Measurements from ENCODE around the gene APOC4. TPM values are rescaled to one million over a fixed set of nuclear protein-coding genes. Genes with fewer than 3 reads are reported as not detected.
"Not testable (repeated sequence)": the region's sequence is repeated elsewhere in the genome, so short reads cannot be mapped to it uniquely, and the experiment has no call there.

APOC4 gene
- total RNA-seq (2014; rRNA removed; shearing (Covaris generic)), result not detected in 2 replicates

GRCh38 chr19:44942067-44942571, at the start of gene APOC4:
TSS of gene APOC4 (plus strand) at chr19:44942237. CDS start at chr19:44942278, 41 bp downstream.
- DNase-seq (ENCODE audit: low read depth), result no peak

- no peak for DNase-seq (ENCODE audit: low read depth)
These were observed 49.1 kb upstream of the APOC4 start for GRCh38 chr19:44892932-44893331.

GRCh38 chr19:44893332-44894051, 48.5 kb upstream of the APOC4 start:
- no peak for DNase-seq (ENCODE audit: low read depth)

- no peak for DNase-seq (ENCODE audit: low read depth)
These were observed 48.0 kb upstream of the APOC4 start for GRCh38 chr19:44894052-44894400.

- no peak for DNase-seq (ENCODE audit: low read depth)
These were observed 47.1 kb upstream of the APOC4 start for GRCh38 chr19:44894946-44895345.

- DNase-seq (ENCODE audit: low read depth), result no peak
These were observed 44.2 kb upstream of the APOC4 start for GRCh38 chr19:44897835-44898234.

- DNase-seq (ENCODE audit: low read depth), result no peak
These were observed 41.5 kb upstream of the APOC4 start for GRCh38 chr19:44900328-44901244.

GRCh38 chr19:44903216-44903601, 38.8 kb upstream of the APOC4 start:
- DNase-seq (ENCODE audit: low read depth), result no peak

GRCh38 chr19:44903602-44904425, 38.2 kb upstream of the APOC4 start:
- DNase-seq (ENCODE audit: low read depth), result peak; percentile 47

GRCh38 chr19:44904426-44904994, 37.5 kb upstream of the APOC4 start:
- DNase-seq (ENCODE audit: low read depth), result no peak

GRCh38 chr19:44905437-44906160, 36.4 kb upstream of the APOC4 start, which contains the start of gene APOE:
TSS of gene APOE (plus strand) at chr19:44905796. CDS start at chr19:44906625, 829 bp downstream.
- DNase-seq (ENCODE audit: low read depth), result no peak

- no peak for DNase-seq (ENCODE audit: low read depth)
These were observed 34.4 kb upstream of the APOC4 start for GRCh38 chr19:44907613-44908012.

- no peak for DNase-seq (ENCODE audit: low read depth)
These were observed 33.8 kb upstream of the APOC4 start for GRCh38 chr19:44908074-44908835.

GRCh38 chr19:44908836-44909261, 33.2 kb upstream of the APOC4 start:
- no peak for DNase-seq (ENCODE audit: low read depth)

GRCh38 chr19:44909775-44910174, 32.3 kb upstream of the APOC4 start:
- no peak for DNase-seq (ENCODE audit: low read depth)

GRCh38 chr19:44911896-44912295, 30.1 kb upstream of the APOC4 start:
- not testable (repeated sequence) for DNase-seq (ENCODE audit: low read depth)

- DNase-seq (ENCODE audit: low read depth), result peak; percentile 48
These were observed 29.2 kb upstream of the APOC4 start for GRCh38 chr19:44912854-44913253.

GRCh38 chr19:44913512-44914432, 28.3 kb upstream of the APOC4 start:
- not testable (repeated sequence) for DNase-seq (ENCODE audit: low read depth)

All from RPMI7951 (cell line).